ENCODE results near the gene LGR5.

DNA sequence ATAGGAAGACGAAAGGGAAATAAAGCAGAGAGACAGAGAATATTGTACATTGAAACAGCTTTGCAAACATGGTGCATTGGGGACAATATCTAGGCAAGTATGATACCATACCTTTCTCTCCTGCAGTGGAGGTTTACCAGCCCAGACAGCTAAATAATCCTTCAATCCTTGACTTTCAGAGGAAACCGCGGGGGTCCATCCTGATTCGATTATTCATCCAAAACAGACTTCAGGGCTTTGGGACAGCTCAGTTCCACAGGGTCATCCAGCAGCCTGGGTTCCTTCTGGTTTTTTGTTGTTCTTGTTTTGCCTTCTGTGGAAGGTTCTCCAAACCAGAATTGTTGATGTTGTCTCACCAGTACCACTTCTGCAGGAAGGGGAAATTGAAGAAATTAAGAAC, 81.5 kb downstream of the LGR5 start:
- TF ChIP-seq EZH2phosphoT487 (IDR thresholded peaks at IDR 0.05; ENCODE audit: borderline replicate concordance, low read length) (no peak), CTCF (conservative IDR thresholded peaks at IDR 0.05; ENCODE audit: low read depth, low read length) (no peak)

All from PC-3 (cell line).